GM12865 (cell line): ENCODE measurements around the gene ENTPD8.

Experiments
- DNase-seq: peaks from one replicate; pipeline ENCODE4 v3.0.0; 2010; ENCODE audit warnings: low read depth
- H3K4me3 ChIP-seq: 2 replicates; pipeline ENCODE4 v1.5.1; 2011; ENCODE audit warnings: mild to moderate bottlenecking, low read depth, low read length, control low read depth
- TF ChIP-seq, protein P1 (sequence below): IDR thresholded peaks from 2 replicates; pipeline ENCODE4 v1.5.1; 2011; ENCODE audit warnings: low read length, control low read depth, low read depth, inconsistent platforms; ENCODE audit not compliant: insufficient read depth; ENCODE audit errors: missing control alignments

ENTPD8 gene

GRCh38 chr9:137396634-137397367 is 44.4 kb downstream of the ENTPD8 start:
- TF ChIP-seq, protein P1, sequence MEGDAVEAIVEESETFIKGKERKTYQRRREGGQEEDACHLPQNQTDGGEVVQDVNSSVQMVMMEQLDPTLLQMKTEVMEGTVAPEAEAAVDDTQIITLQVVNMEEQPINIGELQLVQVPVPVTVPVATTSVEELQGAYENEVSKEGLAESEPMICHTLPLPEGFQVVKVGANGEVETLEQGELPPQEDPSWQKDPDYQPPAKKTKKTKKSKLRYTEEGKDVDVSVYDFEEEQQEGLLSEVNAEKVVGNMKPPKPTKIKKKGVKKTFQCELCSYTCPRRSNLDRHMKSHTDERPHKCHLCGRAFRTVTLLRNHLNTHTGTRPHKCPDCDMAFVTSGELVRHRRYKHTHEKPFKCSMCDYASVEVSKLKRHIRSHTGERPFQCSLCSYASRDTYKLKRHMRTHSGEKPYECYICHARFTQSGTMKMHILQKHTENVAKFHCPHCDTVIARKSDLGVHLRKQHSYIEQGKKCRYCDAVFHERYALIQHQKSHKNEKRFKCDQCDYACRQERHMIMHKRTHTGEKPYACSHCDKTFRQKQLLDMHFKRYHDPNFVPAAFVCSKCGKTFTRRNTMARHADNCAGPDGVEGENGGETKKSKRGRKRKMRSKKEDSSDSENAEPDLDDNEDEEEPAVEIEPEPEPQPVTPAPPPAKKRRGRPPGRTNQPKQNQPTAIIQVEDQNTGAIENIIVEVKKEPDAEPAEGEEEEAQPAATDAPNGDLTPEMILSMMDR: no peak
- no peak for DNase-seq
- no peak overlapping the region for H3K4me3 ChIP-seq

- no peak for DNase-seq
- TF ChIP-seq, protein P1: no peak
Measured at GRCh38 chr9:137396227-137396626, 44.9 kb downstream of the ENTPD8 start.

DNA sequence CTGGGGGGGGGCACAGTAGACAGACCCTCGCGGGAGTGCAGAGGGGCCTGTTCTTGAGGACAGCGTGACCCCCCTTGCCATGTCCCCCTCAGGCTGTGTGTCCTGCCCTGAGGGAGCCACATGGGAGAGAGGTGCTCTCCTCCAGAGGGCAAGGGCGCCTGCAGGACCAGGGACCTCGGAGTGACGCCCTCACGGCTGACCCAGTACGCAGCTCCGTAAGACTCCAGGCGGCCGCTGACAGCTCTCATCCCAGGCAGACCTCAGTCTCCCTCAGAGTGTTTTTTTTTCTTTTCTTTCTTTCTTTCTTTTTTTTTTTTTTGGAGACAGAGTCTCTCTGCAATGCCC is 45.5 kb downstream of the ENTPD8 start:
- H3K4me3 ChIP-seq: no peak overlapping the region
- DNase-seq: no peak

More at GRCh38 chr9:137396227-137396626, 44.9 kb downstream of the ENTPD8 start:
- H3K4me3 ChIP-seq: no peak overlapping the region

DNA sequence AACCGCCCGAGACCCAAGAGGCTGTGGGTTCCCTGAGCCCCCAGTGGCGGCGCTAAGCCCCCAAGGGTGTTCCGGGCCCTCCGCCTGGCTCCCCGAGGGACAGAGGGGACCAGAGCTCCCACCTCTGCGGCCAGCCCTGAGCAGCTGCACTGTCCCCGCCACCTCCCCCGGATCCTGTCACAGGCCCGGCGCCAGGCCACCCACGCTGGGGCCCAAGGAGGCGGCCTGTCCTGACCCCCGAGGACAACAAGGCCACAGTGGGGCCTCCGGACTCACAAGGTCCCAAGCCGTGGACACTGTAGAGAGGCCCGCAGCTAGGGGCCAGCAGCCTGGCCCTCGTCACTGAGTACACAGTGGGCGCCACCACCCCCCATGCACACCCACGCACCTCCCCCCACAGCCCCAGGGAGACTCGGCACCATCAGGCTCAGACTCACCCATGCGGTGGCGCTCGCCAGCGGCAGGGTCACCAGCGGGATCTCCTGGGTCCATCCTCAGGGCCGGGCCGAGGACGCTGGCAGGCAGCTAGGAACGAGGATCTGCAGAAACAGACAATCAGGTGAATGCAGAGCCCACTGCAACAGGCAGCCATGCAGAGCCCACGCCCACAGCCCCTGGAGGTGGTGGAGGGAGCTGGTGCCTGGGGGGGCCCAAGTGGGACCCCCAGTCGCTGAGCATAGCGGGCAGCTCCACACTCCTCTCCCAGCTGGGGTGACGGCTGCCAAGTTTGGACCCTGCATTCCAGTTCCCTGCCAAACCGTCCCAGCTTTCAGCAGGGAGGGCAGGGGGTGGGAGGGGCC is 46.1 kb downstream of the ENTPD8 start:
- no peak for DNase-seq
- TF ChIP-seq, protein P1: no peak
- H3K4me3 ChIP-seq: no peak overlapping the region

More for the DNA sequence above, 45.5 kb downstream of the ENTPD8 start:
- TF ChIP-seq, protein P1: no peak

GRCh38 chr9:137393176-137394150 is 47.7 kb downstream of the ENTPD8 start:
- no peak overlapping the region for H3K4me3 ChIP-seq
- TF ChIP-seq, protein P1: no peak
- DNase-seq: no peak

DNA sequence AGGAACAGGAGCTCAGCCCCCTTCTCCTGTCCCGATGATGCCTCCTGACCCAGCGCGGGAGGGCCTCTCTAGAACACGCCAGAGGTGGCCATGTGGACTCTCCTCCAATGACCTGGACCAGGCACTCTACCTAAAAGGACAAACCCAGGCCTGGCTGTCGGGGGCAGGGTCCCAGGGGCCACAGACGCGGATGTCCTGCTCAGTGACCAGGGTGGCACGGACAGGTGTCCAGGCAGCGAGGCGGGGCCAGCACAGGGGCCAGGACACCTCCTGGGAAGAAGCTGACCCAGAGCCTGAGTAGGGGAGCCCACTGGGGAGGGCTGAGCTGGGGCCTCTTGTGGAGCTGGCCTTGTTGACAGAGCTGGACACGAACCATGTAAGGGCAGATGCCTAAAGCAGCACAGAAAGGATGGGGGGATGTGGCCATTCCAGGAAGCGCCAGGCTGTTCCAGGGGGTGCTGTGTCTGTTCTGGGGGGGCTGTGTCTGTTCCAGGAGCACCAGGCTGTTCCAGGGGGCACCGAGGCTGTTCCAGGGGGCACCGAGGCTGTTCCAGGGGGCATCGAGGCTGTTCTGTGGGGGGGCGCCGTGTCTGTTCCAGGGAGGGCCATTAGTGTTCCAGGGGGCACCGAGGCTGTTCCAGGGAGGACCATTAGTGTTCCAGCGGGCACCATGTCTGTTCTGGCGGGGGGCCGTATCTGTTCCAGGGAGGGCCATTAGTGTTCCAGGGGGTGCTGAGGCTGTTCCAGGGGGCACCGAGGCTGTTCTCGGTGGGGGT is 48.7 kb downstream of the ENTPD8 start:
- TF ChIP-seq, protein P1: no peak
- H3K4me3 ChIP-seq: no peak overlapping the region
- no peak for DNase-seq
